Calu3 (cell line): ENCODE measurements around the gene JMJD6. TPM values are rescaled to one million over a fixed set of nuclear protein-coding genes. Genes with fewer than 3 reads are reported as not detected.

Experiments
- BruUV-seq: library from RNA; stranded (reverse); fragments of 400-500 nt; replicated peaks from 2 replicates; lab custom pipeline; 2021; lab: Mats Ljungman, UMichigan
- CTCF ChIA-PET: fragments of 300-600 bp; sonication (Branson Sonifier 250); formaldehyde crosslinking; loops from one replicate; lab custom pipeline; 2022; ENCODE audit warnings: antibody characterized with exemption; lab: Charles Lee
- DNase-seq: peaks from one replicate; pipeline ENCODE4 v3.0.0; 2022
- H3K27ac Mint-ChIP-seq: one replicate; pipeline ENCODE4 v1.8.0; 2022; ENCODE audit warnings: mixed read lengths; ENCODE audit not compliant: unreplicated experiment
- H3K27me3 Mint-ChIP-seq: one replicate; pipeline ENCODE4 v1.8.0; 2022; ENCODE audit warnings: mixed read lengths; ENCODE audit not compliant: unreplicated experiment
- H3K36me3 Mint-ChIP-seq: one replicate; pipeline ENCODE4 v1.8.0; 2022; ENCODE audit warnings: mild to moderate bottlenecking, moderate library complexity, mixed read lengths; ENCODE audit not compliant: insufficient read depth, unreplicated experiment
- H3K4me1 Mint-ChIP-seq: one replicate; pipeline ENCODE4 v1.8.0; 2022; ENCODE audit warnings: mild to moderate bottlenecking, low read depth, mixed read lengths; ENCODE audit not compliant: unreplicated experiment
- H3K4me3 Mint-ChIP-seq: one replicate; pipeline ENCODE4 v1.8.0; 2022; ENCODE audit warnings: mild to moderate bottlenecking, low read depth, moderate library complexity, mixed read lengths; ENCODE audit not compliant: unreplicated experiment
- H3K9me3 Mint-ChIP-seq: one replicate; pipeline ENCODE4 v1.8.0; 2022; ENCODE audit warnings: low read depth, mixed read lengths; ENCODE audit not compliant: unreplicated experiment
- CTCF ChIP-seq: fragments of 200-600 bp; IDR thresholded peaks from one replicate; pipeline ENCODE4 v1.8.0; 2022; ENCODE audit warnings: antibody characterized with exemption; ENCODE audit not compliant: unreplicated experiment
- intact Hi-C: fragments of 100-400 bp; cut with micrococcal nuclease; formaldehyde crosslinking; loops from one replicate; pipeline ENCODE4 v1.10.0; 2022; ENCODE audit not compliant: unreplicated experiment
- microRNA-seq: library from miRNA; unstranded; fragments of <30 nt; microRNA quantifications from one replicate; pipeline ENCODE4 v1.2.0, GENCODE V29; 2022
- total RNA-seq: library from RNA; stranded (reverse); gene quantifications from 2 replicates; pipeline ENCODE4 v1.2.3, GENCODE V29; 2022

The JMJD6 gene
- total RNA-seq, 1 experiment from 2014 or later: 62.1 TPM

GRCh38 chr17:76670718-76671122 is 55.7 kb downstream of the JMJD6 start:
- no TSS peak for BruUV-seq
- intact Hi-C loops: loop anchor here (1.0 kb wide), 1 partner anchor 25 kb away; no protein-coding TSS in a partner anchor
- no peak for DNase-seq
- Mint-ChIP-seq H3K27me3 (no peaks in the 10 kb centered on the region), H3K4me3 (peak overlapping the region; percentile 82), H3K27ac (peak overlapping the region; percentile 81), H3K9me3 (no peaks in the 10 kb centered on the region), H3K4me1 (peaks cover 31% of the 10 kb centered on the region), H3K36me3 (peaks cover 21% of the 10 kb centered on the region)
- CTCF ChIA-PET: interaction anchor here (0.8 to 2.3 kb wide), 4 partner anchors 11 to 46 kb away, joined by 3 to 13 read pairs (median 10); no protein-coding TSS in a partner anchor
- TF ChIP-seq CTCF: no peak

DNA sequence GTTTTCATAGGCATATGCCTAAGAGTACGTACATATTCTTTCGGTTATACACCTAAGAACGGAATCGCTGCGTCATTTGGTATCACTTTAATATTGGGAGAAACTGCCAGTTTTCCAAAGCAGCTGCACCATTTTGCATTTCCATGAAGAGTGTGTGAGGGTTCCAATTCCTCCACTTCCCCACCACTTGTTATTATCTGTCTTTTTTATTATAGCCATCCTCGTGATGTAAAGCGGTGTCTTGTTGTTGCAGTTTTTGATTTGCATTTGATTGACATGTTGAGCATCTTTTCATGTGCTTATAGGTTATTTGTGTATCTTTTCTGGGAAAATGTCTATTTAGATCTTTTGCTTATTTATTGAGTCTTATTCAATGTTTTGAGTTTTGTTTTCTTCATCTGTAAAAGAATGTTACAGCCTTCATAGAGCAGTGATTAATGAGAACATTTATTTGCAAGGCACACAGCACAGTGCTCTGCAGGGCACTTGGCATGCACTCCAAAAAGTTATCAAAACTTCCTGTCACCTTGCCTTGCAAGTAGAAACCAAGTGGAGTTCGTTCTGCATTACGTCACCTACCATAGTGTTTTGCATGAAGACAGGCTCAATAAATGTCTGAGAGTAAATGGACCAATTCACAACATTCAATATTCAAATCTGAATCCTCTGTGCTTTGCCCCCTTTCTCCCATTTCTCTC is 56.2 kb downstream of the JMJD6 start:
- Mint-ChIP-seq H3K4me3 (peak overlapping the region; percentile 82), H3K4me1 (peaks cover 31% of the 10 kb centered on the region), H3K36me3 (peaks cover 21% of the 10 kb centered on the region), H3K9me3 (no peaks in the 10 kb centered on the region), H3K27me3 (no peaks in the 10 kb centered on the region), H3K27ac (peak overlapping the region; percentile 81)
- BruUV-seq: no TSS peak
- CTCF ChIA-PET: interaction anchor here (2.3 kb wide), 1 partner anchor 11 kb away, joined by 13 read pairs; no protein-coding TSS in a partner anchor
- intact Hi-C loops: no loop called here
- no peak for DNase-seq
- TF ChIP-seq CTCF: no peak

Small RNA genes within 50 kb of the gene (microRNA-seq; reads per million reads assigned to microRNA genes)
- 4.6 reads per million, percentile 11 among the genes with 10 or more reads in this experiment for gene MIR636

Other genes starting within 250 kb of the JMJD6 start
- 47.7 and 47.9 TPM in 2 replicates for gene RHBDF2, start 225.2 kb downstream of the JMJD6 start, total RNA-seq
- gene CYGB, start 188.9 kb downstream of the JMJD6 start, total RNA-seq: not detected in 2 replicates
- gene PRCD, start 186.6 kb downstream of the JMJD6 start, total RNA-seq: not detected in 2 replicates
- 10.5 and 11.6 TPM in 2 replicates for gene ST6GALNAC2, start 140.7 kb downstream of the JMJD6 start, total RNA-seq
- gene ST6GALNAC1, start 82.8 kb downstream of the JMJD6 start, total RNA-seq: 52.2 and 52.4 TPM in 2 replicates
- gene MXRA7, start 15.6 kb downstream of the JMJD6 start, total RNA-seq: 6.5 and 9.9 TPM in 2 replicates
- 56.1 and 58.1 TPM in 2 replicates for gene METTL23, start 233 bp upstream of the JMJD6 start, total RNA-seq
- 238 and 241 TPM in 2 replicates for gene SRSF2, start 10.7 kb upstream of the JMJD6 start, total RNA-seq
- gene MFSD11, start 11.5 kb upstream of the JMJD6 start, total RNA-seq: 21.4 and 23.9 TPM in 2 replicates
- gene MGAT5B, start 141.8 kb upstream of the JMJD6 start, total RNA-seq: 1.0 and 1.8 TPM in 2 replicates